Loucy (cell line): ENCODE results near the gene REEP6.
"Not testable (repeated sequence)": the region's sequence is repeated elsewhere in the genome, so short reads cannot be mapped to it uniquely, and the experiment has no call there.

Source experiments
- H2AFZ ChIP-seq: fragments of 200-600 bp; sonication (generic); 2 replicates; pipeline ENCODE4 v1.6.0; 2016; ENCODE audit warnings: antibody characterized with exemption, mild to moderate bottlenecking, low read length, moderate library complexity
- H3F3A ChIP-seq: fragments of 200-600 bp; 2 replicates; pipeline ENCODE4 v1.6.0; 2016; ENCODE audit warnings: antibody characterized with exemption, low read depth, mild to moderate bottlenecking
- H3K27me3 ChIP-seq: fragments of 200-600 bp; sonication (generic); 2 replicates; pipeline ENCODE4 v1.6.1; 2014; ENCODE audit warnings: low read length, mild to moderate bottlenecking; ENCODE audit not compliant: insufficient read depth, poor library complexity, severe bottlenecking
- H3K36me3 ChIP-seq: fragments of 200-600 bp; sonication (generic); 2 replicates; pipeline ENCODE4 v1.6.1; 2016; ENCODE audit warnings: low read length; ENCODE audit not compliant: insufficient read depth
- H3K4me1 ChIP-seq: fragments of 200-600 bp; sonication (generic); 2 replicates; pipeline ENCODE4 v1.5.1; 2014; ENCODE audit warnings: low read length, mild to moderate bottlenecking; ENCODE audit not compliant: insufficient read depth, poor library complexity, severe bottlenecking
- H3K4me2 ChIP-seq: fragments of 200-600 bp; sonication (generic); 2 replicates; pipeline ENCODE4 v1.6.0; 2014; ENCODE audit warnings: antibody characterized with exemption, low read length, low read depth, mild to moderate bottlenecking; ENCODE audit not compliant: poor library complexity, severe bottlenecking
- H3K4me3 ChIP-seq: fragments of 200-600 bp; sonication (generic); 2 replicates; pipeline ENCODE4 v1.5.1; 2014; ENCODE audit warnings: low read length, mild to moderate bottlenecking, mixed read lengths; ENCODE audit not compliant: poor library complexity, severe bottlenecking
- H3K79me2 ChIP-seq: fragments of 200-600 bp; sonication (generic); 2 replicates; pipeline ENCODE4 v1.6.1; 2014; ENCODE audit warnings: low read length; ENCODE audit not compliant: insufficient read depth
- H3K9ac ChIP-seq: fragments of 200-600 bp; sonication (generic); 2 replicates; pipeline ENCODE4 v1.6.0; 2014; ENCODE audit warnings: mild to moderate bottlenecking, low read depth, low read length, moderate library complexity; ENCODE audit not compliant: poor library complexity, severe bottlenecking
- H3K9me2 ChIP-seq: fragments of 200-600 bp; sonication (generic); replicated peaks from 2 replicates; pipeline ENCODE4 v1.6.1; 2016; ENCODE audit warnings: low read depth, low read length, mixed read lengths
- H3K9me3 ChIP-seq: fragments of 200-600 bp; sonication (generic); 2 replicates; pipeline ENCODE4 v1.6.1; 2014; ENCODE audit warnings: mild to moderate bottlenecking, antibody characterized with exemption, low read length, low read depth; ENCODE audit not compliant: insufficient read depth
- H4K20me1 ChIP-seq: fragments of 200-600 bp; sonication (generic); 2 replicates; pipeline ENCODE4 v1.6.0; 2014; ENCODE audit warnings: antibody characterized with exemption, low read length, mild to moderate bottlenecking; ENCODE audit not compliant: insufficient read depth, poor library complexity, severe bottlenecking
- EZH2phosphoT487 ChIP-seq: fragments of 200-600 bp; IDR thresholded peaks from 2 replicates; pipeline ENCODE4 v1.6.1; 2018; ENCODE audit warnings: antibody characterized with exemption, mild to moderate bottlenecking, moderate library complexity, borderline replicate concordance
- TF ChIP-seq, protein P1 (sequence below): fragments of 200-600 bp; sonication (generic); conservative IDR thresholded peaks from 2 replicates; pipeline ENCODE4 v1.5.1; 2014; ENCODE audit warnings: mild to moderate bottlenecking, antibody characterized with exemption, low read length

REEP6 gene

DNA sequence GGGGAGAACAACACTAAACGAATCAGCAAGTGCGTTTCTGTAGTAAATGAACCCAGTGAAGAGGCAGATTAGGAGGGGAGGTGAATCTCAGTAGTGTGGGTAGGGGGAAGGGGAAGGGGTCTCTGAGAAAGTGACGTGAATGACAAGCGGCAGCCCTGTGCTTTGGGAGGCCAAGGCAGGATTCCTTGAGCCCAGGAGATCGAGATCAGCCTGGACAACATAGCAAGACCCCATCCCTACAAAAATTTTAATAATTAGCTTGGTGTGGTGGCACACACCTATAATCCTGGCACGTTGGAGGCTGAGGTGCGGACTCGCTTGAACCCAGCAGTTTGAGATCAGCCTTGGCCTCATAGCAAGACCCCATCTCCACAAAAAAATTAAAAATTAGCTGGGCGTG lies 41.0 kb downstream of the REEP6 start:
- H3K9me2 ChIP-seq = no peaks in the 10 kb centered on the region
- no peaks in the 10 kb centered on the region for H3K36me3 ChIP-seq
- H3K4me2 ChIP-seq = no peak overlapping the region
- H3K79me2 ChIP-seq = no peaks in the 10 kb centered on the region
- no peaks in the 10 kb centered on the region for H3K9me3 ChIP-seq
- no peak overlapping the region for H3K4me3 ChIP-seq
- H3F3A ChIP-seq = no peaks in the 10 kb centered on the region
- H3K27me3 ChIP-seq = no peaks in the 10 kb centered on the region
- TF ChIP-seq, protein P1, sequence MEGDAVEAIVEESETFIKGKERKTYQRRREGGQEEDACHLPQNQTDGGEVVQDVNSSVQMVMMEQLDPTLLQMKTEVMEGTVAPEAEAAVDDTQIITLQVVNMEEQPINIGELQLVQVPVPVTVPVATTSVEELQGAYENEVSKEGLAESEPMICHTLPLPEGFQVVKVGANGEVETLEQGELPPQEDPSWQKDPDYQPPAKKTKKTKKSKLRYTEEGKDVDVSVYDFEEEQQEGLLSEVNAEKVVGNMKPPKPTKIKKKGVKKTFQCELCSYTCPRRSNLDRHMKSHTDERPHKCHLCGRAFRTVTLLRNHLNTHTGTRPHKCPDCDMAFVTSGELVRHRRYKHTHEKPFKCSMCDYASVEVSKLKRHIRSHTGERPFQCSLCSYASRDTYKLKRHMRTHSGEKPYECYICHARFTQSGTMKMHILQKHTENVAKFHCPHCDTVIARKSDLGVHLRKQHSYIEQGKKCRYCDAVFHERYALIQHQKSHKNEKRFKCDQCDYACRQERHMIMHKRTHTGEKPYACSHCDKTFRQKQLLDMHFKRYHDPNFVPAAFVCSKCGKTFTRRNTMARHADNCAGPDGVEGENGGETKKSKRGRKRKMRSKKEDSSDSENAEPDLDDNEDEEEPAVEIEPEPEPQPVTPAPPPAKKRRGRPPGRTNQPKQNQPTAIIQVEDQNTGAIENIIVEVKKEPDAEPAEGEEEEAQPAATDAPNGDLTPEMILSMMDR = no peak
- no peak for TF ChIP-seq EZH2phosphoT487
- no peak overlapping the region for H3K9ac ChIP-seq
- H2AFZ ChIP-seq = no peak overlapping the region
- no peaks in the 10 kb centered on the region for H4K20me1 ChIP-seq
- H3K4me1 ChIP-seq = no peaks in the 10 kb centered on the region

DNA sequence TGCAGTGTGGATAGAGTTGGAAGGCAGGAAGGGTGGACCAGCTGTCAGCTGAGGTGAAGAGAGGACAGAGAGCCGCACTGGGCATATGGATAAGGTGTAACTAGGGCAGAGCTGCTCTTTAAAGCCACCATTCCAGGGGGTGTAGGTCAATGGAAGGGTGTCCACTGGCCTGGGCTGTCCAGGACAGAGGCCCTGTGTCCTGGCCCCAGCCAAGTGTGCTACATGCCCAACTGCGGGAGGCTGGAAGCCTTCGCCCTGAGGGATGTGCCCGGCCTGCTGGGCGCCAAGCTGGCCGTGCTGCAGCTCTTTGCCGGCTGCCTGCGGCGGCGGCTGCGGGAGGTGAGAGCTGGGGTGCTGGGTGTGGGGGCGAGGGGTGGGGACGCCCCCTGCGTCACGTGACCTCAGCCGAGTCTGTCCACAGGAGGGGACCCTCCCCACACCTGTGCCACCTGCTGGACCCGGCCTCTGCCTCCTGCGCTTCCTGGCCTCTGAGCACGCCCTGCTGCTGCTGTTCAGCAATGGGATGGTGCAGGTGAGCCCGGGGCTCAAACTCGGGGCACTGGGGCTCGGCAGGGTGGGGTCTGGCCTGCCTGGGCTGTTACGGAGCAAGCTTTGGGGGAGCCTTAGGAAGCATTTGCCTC lies 42.6 kb downstream of the REEP6 start:
- TF ChIP-seq, protein P1 = no peak
- no peak for TF ChIP-seq EZH2phosphoT487
- Histone ChIP-seq H3K9ac (no peak overlapping the region), H3K9me3 (no peaks in the 10 kb centered on the region), H3K79me2 (no peaks in the 10 kb centered on the region), H4K20me1 (no peaks in the 10 kb centered on the region), H3K36me3 (no peaks in the 10 kb centered on the region), H3F3A (no peaks in the 10 kb centered on the region), H3K4me2 (no peak overlapping the region), H2AFZ (no peak overlapping the region), H3K9me2 (no peaks in the 10 kb centered on the region), H3K4me3 (no peak overlapping the region), H3K27me3 (no peaks in the 10 kb centered on the region), H3K4me1 (no peaks in the 10 kb centered on the region)

DNA sequence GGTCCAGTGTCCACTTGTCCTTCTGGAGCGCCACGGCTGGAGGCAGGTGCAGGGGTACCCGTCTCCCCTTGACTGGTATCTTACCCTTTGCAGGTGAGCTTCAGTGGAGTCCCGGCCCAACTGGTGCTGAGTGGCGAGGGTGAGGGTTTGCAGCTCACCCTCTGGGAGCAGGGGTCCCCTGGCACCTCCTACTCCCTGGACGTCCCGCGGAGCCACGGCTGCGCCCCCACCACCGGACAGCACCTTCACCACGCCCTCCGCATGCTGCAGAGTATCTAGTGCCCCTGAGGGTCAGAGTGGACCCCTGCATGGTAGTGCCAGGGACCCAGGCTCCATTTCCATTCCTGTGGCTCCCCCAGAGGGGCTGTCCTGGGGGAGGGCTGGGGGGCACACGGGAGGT lies 44.0 kb downstream of the REEP6 start:
- no peaks in the 10 kb centered on the region for H3K9me3 ChIP-seq
- no peak overlapping the region for H2AFZ ChIP-seq
- TF ChIP-seq, protein P1 = no peak
- TF ChIP-seq EZH2phosphoT487 = no peak

DNA sequence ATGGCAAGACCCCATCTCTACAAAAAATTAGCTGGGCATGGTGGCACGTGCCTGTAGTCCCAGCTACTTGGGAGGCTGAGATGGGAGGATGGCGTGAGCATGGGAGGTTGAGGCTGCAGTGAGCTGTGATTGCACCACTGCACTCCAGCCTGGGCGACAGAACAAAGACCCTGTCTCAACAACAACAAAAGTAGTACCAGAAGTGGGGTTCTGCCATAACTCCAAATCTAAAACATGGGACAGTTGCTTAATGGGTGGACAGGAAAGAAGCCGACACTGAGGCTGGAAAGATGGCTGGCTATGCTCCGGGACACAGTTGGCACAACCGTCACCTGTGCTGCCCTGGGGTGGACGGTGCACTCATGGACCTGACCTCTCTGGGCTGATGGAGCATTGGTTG lies 44.7 kb downstream of the REEP6 start:
- not testable (repeated sequence) for H3K36me3 ChIP-seq, H3K79me2 ChIP-seq, H3K4me1 ChIP-seq, H3K27me3 ChIP-seq, H3K4me2 ChIP-seq, H4K20me1 ChIP-seq, H3K9ac ChIP-seq, H3K9me2 ChIP-seq, H3K9me3 ChIP-seq, H3F3A ChIP-seq, H3K4me3 ChIP-seq, H2AFZ ChIP-seq

More for the DNA sequence above, 44.0 kb downstream of the REEP6 start:
- H3K9me2 ChIP-seq = no peaks in the 10 kb centered on the region
- no peaks in the 10 kb centered on the region for H4K20me1 ChIP-seq
- H3K79me2 ChIP-seq = no peaks in the 10 kb centered on the region
- H3K27me3 ChIP-seq = no peaks in the 10 kb centered on the region
- no peak overlapping the region for H3K9ac ChIP-seq
- H3K4me3 ChIP-seq = no peak overlapping the region
- H3K36me3 ChIP-seq = no peaks in the 10 kb centered on the region
- no peak overlapping the region for H3K4me2 ChIP-seq
- no peaks in the 10 kb centered on the region for H3F3A ChIP-seq
- no peaks in the 10 kb centered on the region for H3K4me1 ChIP-seq
